Measurements from ENCODE around the gene SLC6A14.

DNA sequence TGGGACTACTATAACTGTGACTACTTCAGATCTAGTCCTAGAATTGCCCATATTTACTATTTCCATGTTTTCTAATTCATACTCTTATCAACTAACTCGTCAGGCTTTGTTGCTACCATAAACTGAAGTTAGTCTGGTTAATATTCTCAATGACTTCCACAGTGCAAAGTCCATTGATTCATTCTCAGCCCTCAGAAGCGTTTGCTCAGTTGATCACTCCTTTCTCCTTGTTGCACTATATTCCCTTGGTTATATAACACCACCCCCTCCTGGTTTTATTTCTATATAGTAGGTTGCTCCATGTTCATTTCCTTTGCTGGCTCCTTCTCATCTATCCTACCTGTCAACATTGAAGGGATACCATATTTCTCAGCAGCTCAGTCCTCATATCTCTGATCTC lies 27.2 kb upstream of the SLC6A14 start:
- TF ChIP-seq, protein P1, sequence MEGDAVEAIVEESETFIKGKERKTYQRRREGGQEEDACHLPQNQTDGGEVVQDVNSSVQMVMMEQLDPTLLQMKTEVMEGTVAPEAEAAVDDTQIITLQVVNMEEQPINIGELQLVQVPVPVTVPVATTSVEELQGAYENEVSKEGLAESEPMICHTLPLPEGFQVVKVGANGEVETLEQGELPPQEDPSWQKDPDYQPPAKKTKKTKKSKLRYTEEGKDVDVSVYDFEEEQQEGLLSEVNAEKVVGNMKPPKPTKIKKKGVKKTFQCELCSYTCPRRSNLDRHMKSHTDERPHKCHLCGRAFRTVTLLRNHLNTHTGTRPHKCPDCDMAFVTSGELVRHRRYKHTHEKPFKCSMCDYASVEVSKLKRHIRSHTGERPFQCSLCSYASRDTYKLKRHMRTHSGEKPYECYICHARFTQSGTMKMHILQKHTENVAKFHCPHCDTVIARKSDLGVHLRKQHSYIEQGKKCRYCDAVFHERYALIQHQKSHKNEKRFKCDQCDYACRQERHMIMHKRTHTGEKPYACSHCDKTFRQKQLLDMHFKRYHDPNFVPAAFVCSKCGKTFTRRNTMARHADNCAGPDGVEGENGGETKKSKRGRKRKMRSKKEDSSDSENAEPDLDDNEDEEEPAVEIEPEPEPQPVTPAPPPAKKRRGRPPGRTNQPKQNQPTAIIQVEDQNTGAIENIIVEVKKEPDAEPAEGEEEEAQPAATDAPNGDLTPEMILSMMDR (IDR thresholded peaks at IDR 0.05; ENCODE audit: poor library complexity) = no peak
- TF ChIP-seq EZH2 (IDR thresholded peaks at IDR 0.05; ENCODE audit: borderline replicate concordance) = no peak

Measured in hepatocyte (in vitro differentiated cells).